WERI-Rb-1 (cell line): Measurements from ENCODE around the gene AADACL2.

Source experiments
- DNase-seq: peaks from one replicate; pipeline ENCODE4 v3.0.0-alpha.2; 2020
- H3K27ac ChIP-seq: fragments of 250-450 bp; sonication (Bioruptor Pico); 2 replicates; pipeline ENCODE4 v1.5.1; 2020; ENCODE audit warnings: mild to moderate bottlenecking, moderate library complexity
- H3K27me3 ChIP-seq: fragments of 250-450 bp; sonication (Bioruptor Pico); 2 replicates; pipeline ENCODE4 v1.5.1; 2021; ENCODE audit warnings: mild to moderate bottlenecking, low read depth, moderate library complexity; ENCODE audit not compliant: insufficient read depth, severe bottlenecking
- H3K36me3 ChIP-seq: fragments of 250-450 bp; sonication (Bioruptor Pico); 2 replicates; pipeline ENCODE4 v1.5.1; 2020; ENCODE audit warnings: mild to moderate bottlenecking, moderate library complexity
- H3K4me3 ChIP-seq: 2 replicates; pipeline ENCODE4 v1.5.1; 2011; ENCODE audit warnings: low read depth, mild to moderate bottlenecking, control low read depth, low read length
- H3K9me3 ChIP-seq: fragments of 250-450 bp; sonication (Bioruptor Pico); 2 replicates; pipeline ENCODE4 v1.5.1; 2021; ENCODE audit warnings: mild to moderate bottlenecking, moderate library complexity; ENCODE audit not compliant: severe bottlenecking
- CTCF ChIP-seq: IDR thresholded peaks from 2 replicates; pipeline ENCODE4 v1.5.1; 2011; ENCODE audit warnings: low read depth, mild to moderate bottlenecking, control low read depth, inconsistent platforms, low read length

The AADACL2 gene

GRCh38 chr3:151724576-151725562, 8.9 kb upstream of the AADACL2 start:
- Histone ChIP-seq H3K27ac (no peak overlapping the region), H3K27me3 (peaks cover 11% of the 10 kb centered on the region), H3K4me3 (no peak overlapping the region), H3K36me3 (no peaks in the 10 kb centered on the region), H3K9me3 (no peaks in the 10 kb centered on the region)
- no peak for DNase-seq
- no peak for TF ChIP-seq CTCF

- H3K27me3 ChIP-seq, result peaks cover 9% of the 10 kb centered on the region
- H3K4me3 ChIP-seq, result no peak overlapping the region
- no peaks in the 10 kb centered on the region for H3K36me3 ChIP-seq
- no peak for TF ChIP-seq CTCF
- no peak for DNase-seq
- no peaks in the 10 kb centered on the region for H3K9me3 ChIP-seq
- H3K27ac ChIP-seq, result no peak overlapping the region
Observed at GRCh38 chr3:151726016-151726415, 7.7 kb upstream of the AADACL2 start.

- TF ChIP-seq CTCF, result no peak
- H3K27ac ChIP-seq, result no peak overlapping the region
- no peak for DNase-seq
- no peaks in the 10 kb centered on the region for H3K36me3 ChIP-seq
- H3K4me3 ChIP-seq, result no peak overlapping the region
- H3K9me3 ChIP-seq, result no peaks in the 10 kb centered on the region
- H3K27me3 ChIP-seq, result peaks cover 13% of the 10 kb centered on the region
Observed at GRCh38 chr3:151732861-151733260, 866 bp upstream of the AADACL2 start.

GRCh38 chr3:151740581-151740980, 6.9 kb downstream of the AADACL2 start:
- no peak for DNase-seq
- H3K27ac ChIP-seq, result no peak overlapping the region
- no peaks in the 10 kb centered on the region for H3K9me3 ChIP-seq
- no peaks in the 10 kb centered on the region for H3K36me3 ChIP-seq
- H3K4me3 ChIP-seq, result no peak overlapping the region
- H3K27me3 ChIP-seq, result peaks cover 43% of the 10 kb centered on the region
- no peak for TF ChIP-seq CTCF

GRCh38 chr3:151743855-151744254, 10.1 kb downstream of the AADACL2 start:
- H3K4me3 ChIP-seq, result no peak overlapping the region

More at GRCh38 chr3:151743855-151744254, 10.1 kb downstream of the AADACL2 start:
- H3K9me3 ChIP-seq, result no peaks in the 10 kb centered on the region
- H3K36me3 ChIP-seq, result no peaks in the 10 kb centered on the region
- no peak for TF ChIP-seq CTCF
- H3K27me3 ChIP-seq, result peaks cover 45% of the 10 kb centered on the region
- no peak overlapping the region for H3K27ac ChIP-seq
- DNase-seq, result no peak
